ENCODE data around the gene YTHDF1. TPM values are rescaled to one million over a fixed set of nuclear protein-coding genes. Genes with fewer than 3 reads are reported as not detected.

The YTHDF1 gene
- total RNA-seq, 1 experiment from 2014 or later: 85.4 TPM

DNA sequence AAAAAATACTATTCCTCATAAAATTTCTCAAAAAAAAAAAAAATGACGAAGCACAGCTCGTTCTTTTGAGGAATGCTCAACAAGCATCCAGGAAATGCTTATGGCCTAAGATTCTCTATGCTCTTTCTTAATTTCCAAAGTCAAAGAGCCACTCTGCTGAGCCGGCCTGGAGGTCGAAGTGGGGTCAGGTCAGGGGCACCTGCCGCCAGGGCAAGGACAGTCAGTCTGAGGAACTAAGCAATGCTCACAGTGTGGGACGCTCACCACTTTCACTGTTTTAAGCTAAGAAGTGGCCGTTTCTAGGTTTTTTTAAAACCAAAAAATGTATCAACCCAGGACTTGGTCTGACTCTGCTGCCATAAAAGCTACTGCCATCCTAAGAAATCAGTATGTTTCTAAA is 17.3 kb downstream of the YTHDF1 start:
- Histone ChIP-seq H4K91ac (ENCODE audit: insufficient read length, low read depth, low read length) (no peak overlapping the region), H3K23me2 (ENCODE audit: insufficient read length, low read depth, low read length, poor library complexity, severe bottlenecking) (no peaks in the 10 kb centered on the region), H2BK12ac (ENCODE audit: insufficient read length, low read depth, low read length) (no peak overlapping the region), H2BK15ac (ENCODE audit: low read depth, low read length) (no peak overlapping the region), H3K14ac (ENCODE audit: insufficient read depth, low read length) (no peak overlapping the region), H4K20me1 (ENCODE audit: control insufficient read depth, insufficient read depth, insufficient read length) (no peaks in the 10 kb centered on the region), H3K27me3 (ENCODE audit: insufficient read depth, low read length) (no peaks in the 10 kb centered on the region), H4K5ac (ENCODE audit: insufficient read length, low read depth, low read length) (no peak overlapping the region), H4K8ac (replicated peaks; ENCODE audit: insufficient read length, low read depth, low read length) (no peak overlapping the region), H3K9me3 (ENCODE audit: control insufficient read depth, low read depth, low read length) (no peaks in the 10 kb centered on the region), H3K27ac (ENCODE audit: insufficient read length, low read depth, low read length) (no peak overlapping the region), H2AK5ac (ENCODE audit: insufficient read length, low read length) (no peak overlapping the region), H2BK120ac (ENCODE audit: low read depth, low read length, poor library complexity, severe bottlenecking) (no peak overlapping the region), H2AFZ (ENCODE audit: low read length) (no peak overlapping the region), H3K79me2 (ENCODE audit: insufficient read depth, low read length) (peaks cover 15% of the 10 kb centered on the region; the same call in 1 of the 2 replicates), H3K9ac (ENCODE audit: extremely low read depth, insufficient read length, low read length) (no peak overlapping the region), H3T11ph (ENCODE audit: low read length) (no peak overlapping the region), H3K79me1 (ENCODE audit: insufficient read depth, low read depth, low read length, poor library complexity, severe bottlenecking) (peaks cover 9% of the 10 kb centered on the region), H3K4ac (ENCODE audit: low read depth, low read length) (no peak overlapping the region), H3K56ac (ENCODE audit: insufficient read length, low read depth, low read length) (no peak overlapping the region), H3K4me1 (ENCODE audit: insufficient read depth, low read length) (no peaks in the 10 kb centered on the region), H2BK20ac (ENCODE audit: low read depth, low read length, poor library complexity, severe bottlenecking) (no peak overlapping the region), H2BK5ac (ENCODE audit: insufficient read length, low read length) (no peak overlapping the region), H3K23ac (ENCODE audit: insufficient read length, low read depth, low read length) (no peak overlapping the region), H3K4me2 (ENCODE audit: insufficient read depth, insufficient read length, low read length) (no peak overlapping the region), H3K18ac (ENCODE audit: insufficient read length, low read depth, low read length) (no peak overlapping the region)
- Mint-ChIP-seq H3K4me1 (peaks cover 20 to 29% of the 10 kb centered on the region in 2 experiments), H3K9me3 (no peaks in the 10 kb centered on the region), H3K27ac (peak overlapping the region in 1 of 3 experiments; percentile 39; a peak in 1 of 7 replicates), H3K27me3 (ENCODE audit: low read depth) (no peaks in the 10 kb centered on the region; the same call in 1 of the 2 replicates), H3K4me3 (no peak overlapping the region), H3K36me3 (ENCODE audit: insufficient read depth in 1 of 3, low read depth in 3 of 3) (peaks cover 15 to 75% (median 70%) of the 10 kb centered on the region in 3 experiments; a peak in 6 of 7 replicates)
- TF ChIP-seq, protein P1, sequence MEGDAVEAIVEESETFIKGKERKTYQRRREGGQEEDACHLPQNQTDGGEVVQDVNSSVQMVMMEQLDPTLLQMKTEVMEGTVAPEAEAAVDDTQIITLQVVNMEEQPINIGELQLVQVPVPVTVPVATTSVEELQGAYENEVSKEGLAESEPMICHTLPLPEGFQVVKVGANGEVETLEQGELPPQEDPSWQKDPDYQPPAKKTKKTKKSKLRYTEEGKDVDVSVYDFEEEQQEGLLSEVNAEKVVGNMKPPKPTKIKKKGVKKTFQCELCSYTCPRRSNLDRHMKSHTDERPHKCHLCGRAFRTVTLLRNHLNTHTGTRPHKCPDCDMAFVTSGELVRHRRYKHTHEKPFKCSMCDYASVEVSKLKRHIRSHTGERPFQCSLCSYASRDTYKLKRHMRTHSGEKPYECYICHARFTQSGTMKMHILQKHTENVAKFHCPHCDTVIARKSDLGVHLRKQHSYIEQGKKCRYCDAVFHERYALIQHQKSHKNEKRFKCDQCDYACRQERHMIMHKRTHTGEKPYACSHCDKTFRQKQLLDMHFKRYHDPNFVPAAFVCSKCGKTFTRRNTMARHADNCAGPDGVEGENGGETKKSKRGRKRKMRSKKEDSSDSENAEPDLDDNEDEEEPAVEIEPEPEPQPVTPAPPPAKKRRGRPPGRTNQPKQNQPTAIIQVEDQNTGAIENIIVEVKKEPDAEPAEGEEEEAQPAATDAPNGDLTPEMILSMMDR (conservative IDR thresholded peaks at IDR 0.05): no peak
- no CpG with 5 or more reads among the region's 7 CpGs for WGBS (ENCODE audit: extremely low coverage, insufficient read length, low lambda C conversion rate)
- no peak for DNase-seq
